ENCODE results near the gene SLC16A12. TPM values are rescaled to one million over a fixed set of nuclear protein-coding genes. Genes with fewer than 3 reads are reported as not detected.

The SLC16A12 gene
- total and polyA plus RNA-seq, 5 donors from 2014 or later: not detected

GRCh38 chr10:89555688-89556445 lies 20.5 kb upstream of the SLC16A12 start:
- Histone ChIP-seq H3K27me3 (ENCODE audit: control insufficient read depth, insufficient read depth, low read length) (peaks cover 3% of the 10 kb centered on the region), H3K36me3 (ENCODE audit: control insufficient read depth, insufficient read depth, low read length) (no peaks in the 10 kb centered on the region), H3K9me3 (ENCODE audit: control insufficient read depth in 2 of 2, low read length in 2 of 2) (no peaks in the 10 kb centered on the region), H3K4me1 (ENCODE audit: control insufficient read depth, insufficient read depth, low read length, poor library complexity, severe bottlenecking) (no peaks in the 10 kb centered on the region), H3K27ac (ENCODE audit: insufficient read depth, low read length, poor library complexity, severe bottlenecking) (no peak overlapping the region), H3K4me3 (ENCODE audit: low read depth, low read length) (no peak overlapping the region)
- ATAC-seq (ENCODE audit: low read depth in 2 of 2) (no peak), DNase-seq (no peak)
- Mint-ChIP-seq H3K4me3 (no peak overlapping the region), H3K36me3 (no peaks in the 10 kb centered on the region), H3K9me3 (peaks cover 0 to 2% (median 0%) of the 10 kb centered on the region in 7 donors), H3K27me3 (peaks cover 27% of the 10 kb centered on the region), H3K27ac (no peak overlapping the region), H3K4me1 (no peaks in the 10 kb centered on the region)

- DNase-seq: no peak
- peaks cover 0 to 4% (median 0%) of the 10 kb centered on the region in 7 donors for H3K9me3 Mint-ChIP-seq
- peaks cover 5% of the 10 kb centered on the region for H3K27me3 ChIP-seq (ENCODE audit: control insufficient read depth, insufficient read depth, low read length)
- H3K4me3 ChIP-seq (ENCODE audit: low read depth, low read length): no peak overlapping the region
- H3K9me3 ChIP-seq (ENCODE audit: control insufficient read depth in 2 of 2, low read length in 2 of 2): no peaks in the 10 kb centered on the region
- no peak for ATAC-seq (ENCODE audit: low read depth in 2 of 2)
- no peaks in the 10 kb centered on the region for H3K4me1 Mint-ChIP-seq
- H3K36me3 ChIP-seq (ENCODE audit: control insufficient read depth, insufficient read depth, low read length): no peaks in the 10 kb centered on the region
- H3K36me3 Mint-ChIP-seq: no peaks in the 10 kb centered on the region
- no peak overlapping the region for H3K27ac Mint-ChIP-seq
- H3K4me1 ChIP-seq (ENCODE audit: control insufficient read depth, insufficient read depth, low read length, poor library complexity, severe bottlenecking): no peaks in the 10 kb centered on the region
- no peak overlapping the region for H3K4me3 Mint-ChIP-seq
- H3K27me3 Mint-ChIP-seq: peaks cover 24% of the 10 kb centered on the region
- H3K27ac ChIP-seq (ENCODE audit: insufficient read depth, low read length, poor library complexity, severe bottlenecking): no peak overlapping the region
Measured at GRCh38 chr10:89554433-89554832, 19.0 kb upstream of the SLC16A12 start.

GRCh38 chr10:89553064-89553734 lies 17.8 kb upstream of the SLC16A12 start:
- ATAC-seq (ENCODE audit: low read depth in 2 of 2) (no peak), DNase-seq (no peak)
- H3K9me3 Mint-ChIP-seq: peaks cover 0 to 4% (median 0%) of the 10 kb centered on the region in 7 donors
- H3K27me3 ChIP-seq (ENCODE audit: control insufficient read depth, insufficient read depth, low read length): peaks cover 7% of the 10 kb centered on the region
- no peak overlapping the region for H3K27ac ChIP-seq (ENCODE audit: insufficient read depth, low read length, poor library complexity, severe bottlenecking)
- H3K4me1 Mint-ChIP-seq: no peaks in the 10 kb centered on the region
- H3K4me3 ChIP-seq (ENCODE audit: low read depth, low read length): no peak overlapping the region
- H3K36me3 ChIP-seq (ENCODE audit: control insufficient read depth, insufficient read depth, low read length): no peaks in the 10 kb centered on the region
- H3K27ac Mint-ChIP-seq: no peak overlapping the region
- no peaks in the 10 kb centered on the region for H3K4me1 ChIP-seq (ENCODE audit: control insufficient read depth, insufficient read depth, low read length, poor library complexity, severe bottlenecking)
- no peaks in the 10 kb centered on the region for H3K36me3 Mint-ChIP-seq
- H3K9me3 ChIP-seq (ENCODE audit: control insufficient read depth in 2 of 2, low read length in 2 of 2): no peaks in the 10 kb centered on the region
- H3K4me3 Mint-ChIP-seq: no peak overlapping the region
- peaks cover 17% of the 10 kb centered on the region for H3K27me3 Mint-ChIP-seq

GRCh38 chr10:89552213-89552612 lies 16.8 kb upstream of the SLC16A12 start:
- H3K9me3 Mint-ChIP-seq: peaks cover 0 to 4% (median 0%) of the 10 kb centered on the region in 7 donors
- no peaks in the 10 kb centered on the region for H3K36me3 Mint-ChIP-seq
- Histone ChIP-seq H3K27ac (ENCODE audit: insufficient read depth, low read length, poor library complexity, severe bottlenecking) (no peak overlapping the region), H3K36me3 (ENCODE audit: control insufficient read depth, insufficient read depth, low read length) (no peaks in the 10 kb centered on the region), H3K4me3 (ENCODE audit: low read depth, low read length) (no peak overlapping the region), H3K4me1 (ENCODE audit: control insufficient read depth, insufficient read depth, low read length, poor library complexity, severe bottlenecking) (no peaks in the 10 kb centered on the region), H3K9me3 (ENCODE audit: control insufficient read depth in 2 of 2, low read length in 2 of 2) (no peaks in the 10 kb centered on the region), H3K27me3 (ENCODE audit: control insufficient read depth, insufficient read depth, low read length) (peaks cover 7% of the 10 kb centered on the region)
- peaks cover 19% of the 10 kb centered on the region for H3K27me3 Mint-ChIP-seq
- H3K27ac Mint-ChIP-seq: no peak overlapping the region
- no peak for ATAC-seq (ENCODE audit: low read depth in 2 of 2)
- no peaks in the 10 kb centered on the region for H3K4me1 Mint-ChIP-seq
- H3K4me3 Mint-ChIP-seq: no peak overlapping the region
- DNase-seq: no peak

GRCh38 chr10:89550509-89550908 lies 15.1 kb upstream of the SLC16A12 start:
- Mint-ChIP-seq H3K4me3 (no peak overlapping the region), H3K27ac (no peak overlapping the region), H3K27me3 (peaks cover 10% of the 10 kb centered on the region), H3K36me3 (no peaks in the 10 kb centered on the region), H3K9me3 (peaks cover 0 to 4% (median 0%) of the 10 kb centered on the region in 7 donors), H3K4me1 (no peaks in the 10 kb centered on the region)
- ATAC-seq (ENCODE audit: low read depth in 2 of 2) (no peak), DNase-seq (no peak)
- Histone ChIP-seq H3K9me3 (ENCODE audit: control insufficient read depth in 2 of 2, low read length in 2 of 2) (no peaks in the 10 kb centered on the region), H3K27ac (ENCODE audit: insufficient read depth, low read length, poor library complexity, severe bottlenecking) (no peak overlapping the region), H3K36me3 (ENCODE audit: control insufficient read depth, insufficient read depth, low read length) (no peaks in the 10 kb centered on the region), H3K27me3 (ENCODE audit: control insufficient read depth, insufficient read depth, low read length) (peaks cover 7% of the 10 kb centered on the region), H3K4me1 (ENCODE audit: control insufficient read depth, insufficient read depth, low read length, poor library complexity, severe bottlenecking) (no peaks in the 10 kb centered on the region), H3K4me3 (ENCODE audit: low read depth, low read length) (no peak overlapping the region)

- H3K9me3 ChIP-seq (ENCODE audit: control insufficient read depth in 2 of 2, low read length in 2 of 2): no peaks in the 10 kb centered on the region
- H3K4me1 ChIP-seq (ENCODE audit: control insufficient read depth, insufficient read depth, low read length, poor library complexity, severe bottlenecking): no peaks in the 10 kb centered on the region
- peaks cover 7% of the 10 kb centered on the region for H3K27me3 ChIP-seq (ENCODE audit: control insufficient read depth, insufficient read depth, low read length)
- no peaks in the 10 kb centered on the region for H3K4me1 Mint-ChIP-seq
- peaks cover 0 to 4% (median 0%) of the 10 kb centered on the region in 7 donors for H3K9me3 Mint-ChIP-seq
- DNase-seq (no peak), ATAC-seq (ENCODE audit: low read depth in 2 of 2) (no peak)
- no peak overlapping the region for H3K27ac Mint-ChIP-seq
- no peak overlapping the region for H3K4me3 ChIP-seq (ENCODE audit: low read depth, low read length)
- H3K36me3 ChIP-seq (ENCODE audit: control insufficient read depth, insufficient read depth, low read length): no peaks in the 10 kb centered on the region
- H3K36me3 Mint-ChIP-seq: no peaks in the 10 kb centered on the region
- H3K27me3 Mint-ChIP-seq: peaks cover 10% of the 10 kb centered on the region
- H3K4me3 Mint-ChIP-seq: no peak overlapping the region
- no peak overlapping the region for H3K27ac ChIP-seq (ENCODE audit: insufficient read depth, low read length, poor library complexity, severe bottlenecking)
Measured at GRCh38 chr10:89549510-89549909, 14.1 kb upstream of the SLC16A12 start.

GRCh38 chr10:89548673-89549072 lies 13.3 kb upstream of the SLC16A12 start:
- no peaks in the 10 kb centered on the region for H3K4me1 ChIP-seq (ENCODE audit: control insufficient read depth, insufficient read depth, low read length, poor library complexity, severe bottlenecking)
- Mint-ChIP-seq H3K4me1 (no peaks in the 10 kb centered on the region), H3K9me3 (peaks cover 0 to 4% (median 0%) of the 10 kb centered on the region in 7 donors), H3K27me3 (peaks cover 10% of the 10 kb centered on the region), H3K27ac (no peak overlapping the region), H3K4me3 (no peak overlapping the region), H3K36me3 (no peaks in the 10 kb centered on the region)
- no peak overlapping the region for H3K27ac ChIP-seq (ENCODE audit: insufficient read depth, low read length, poor library complexity, severe bottlenecking)
- H3K36me3 ChIP-seq (ENCODE audit: control insufficient read depth, insufficient read depth, low read length): no peaks in the 10 kb centered on the region
- peaks cover 7% of the 10 kb centered on the region for H3K27me3 ChIP-seq (ENCODE audit: control insufficient read depth, insufficient read depth, low read length)
- ATAC-seq (ENCODE audit: low read depth in 2 of 2) (no peak), DNase-seq (no peak)
- H3K9me3 ChIP-seq (ENCODE audit: control insufficient read depth in 2 of 2, low read length in 2 of 2): no peaks in the 10 kb centered on the region
- no peak overlapping the region for H3K4me3 ChIP-seq (ENCODE audit: low read depth, low read length)

Data from CD4-positive, CD25-positive, alpha-beta regulatory T cell (primary cell).